Colon (tissue), 2 donors: ENCODE data around the gene ANK3.

Source experiments
- FAIRE-seq: peaks from 2 replicates; lab custom pipeline; 2012; peaks lifted over from hg19 to GRCh38; lab: Jason Lieb, UNC
- donor health status: control.
- donor health status: control.

ANK3 gene

GRCh38 chr10:60376221-60377041, 13.2 kb downstream of the ANK3 start:
- no peak for FAIRE-seq

DNA sequence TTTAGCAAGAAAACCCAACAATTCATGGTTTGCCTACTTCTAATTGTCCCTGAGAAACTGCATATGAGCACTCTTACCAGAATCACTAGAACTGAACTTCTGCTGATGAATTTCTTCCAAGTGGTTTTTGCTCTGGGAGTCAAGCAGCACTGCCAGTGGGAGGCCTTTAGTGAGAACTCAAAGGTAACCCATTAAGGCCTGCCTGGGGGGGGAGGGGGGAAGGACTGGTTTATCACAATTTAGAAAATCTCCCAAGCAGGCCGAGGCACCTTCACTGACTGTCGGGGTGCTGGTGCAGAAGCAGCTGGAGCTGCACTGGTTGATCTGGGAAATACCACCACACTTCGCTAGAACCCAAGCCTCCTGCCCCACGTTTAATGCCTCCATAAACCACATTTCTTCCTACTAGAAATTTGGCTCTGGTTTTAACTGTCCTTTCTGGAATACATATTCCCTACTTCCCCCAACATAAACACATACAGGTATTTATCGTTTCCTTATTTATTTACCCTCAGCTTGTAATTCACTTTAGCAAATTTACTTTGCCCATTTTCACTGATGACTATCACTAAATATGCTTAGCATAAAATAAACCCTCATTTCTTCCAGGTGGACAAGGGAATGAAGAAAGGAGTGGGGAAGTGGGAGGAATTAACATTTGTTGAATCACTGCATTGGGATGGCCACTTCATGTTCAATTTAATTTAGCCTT, 14.2 kb downstream of the ANK3 start:
- no peak for FAIRE-seq

- FAIRE-seq, result no peak
These were observed 14.8 kb downstream of the ANK3 start for GRCh38 chr10:60374836-60375235.

- FAIRE-seq, result no peak
These were observed 17.2 kb downstream of the ANK3 start for GRCh38 chr10:60372436-60372835.

GRCh38 chr10:60369547-60369930, 20.1 kb downstream of the ANK3 start:
- no peak for FAIRE-seq

DNA sequence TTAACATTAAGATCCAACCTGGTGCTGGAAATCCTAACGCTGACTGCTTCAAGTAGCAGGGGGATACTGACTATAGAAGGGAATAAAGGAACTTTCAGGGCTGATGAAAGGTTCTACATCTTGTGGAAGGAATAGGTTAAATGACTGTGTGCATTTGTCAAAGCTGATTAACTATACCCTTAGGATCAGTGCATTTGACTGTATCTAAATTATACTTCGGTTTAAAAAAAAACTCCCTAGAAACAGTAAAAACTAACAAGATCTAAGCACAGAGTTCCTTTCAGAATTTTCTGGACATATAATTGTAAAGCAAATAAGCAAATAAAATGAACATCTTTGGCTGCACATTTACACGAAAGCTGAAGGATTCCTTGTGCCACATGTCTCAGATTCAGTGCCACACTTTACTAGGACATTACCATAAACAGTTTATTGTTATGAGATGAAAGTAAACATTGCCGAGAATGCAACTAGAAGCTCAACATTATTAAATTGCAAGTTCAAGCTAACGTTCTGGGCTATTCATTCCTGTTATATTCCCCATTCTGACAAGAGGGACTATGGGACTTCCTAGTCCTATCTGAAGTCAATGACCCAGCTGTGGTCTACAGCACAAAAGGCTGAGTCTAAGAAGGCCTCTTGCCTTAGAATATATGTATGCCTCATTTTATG, 20.7 kb downstream of the ANK3 start:
- FAIRE-seq, result no peak

GRCh38 chr10:60367901-60368300, 21.8 kb downstream of the ANK3 start:
- FAIRE-seq, result no peak

GRCh38 chr10:60367431-60367830, 22.2 kb downstream of the ANK3 start:
- no peak for FAIRE-seq

GRCh38 chr10:60367024-60367423, 22.7 kb downstream of the ANK3 start:
- FAIRE-seq, result no peak

GRCh38 chr10:60363187-60363586, 26.5 kb downstream of the ANK3 start:
- no peak for FAIRE-seq

DNA sequence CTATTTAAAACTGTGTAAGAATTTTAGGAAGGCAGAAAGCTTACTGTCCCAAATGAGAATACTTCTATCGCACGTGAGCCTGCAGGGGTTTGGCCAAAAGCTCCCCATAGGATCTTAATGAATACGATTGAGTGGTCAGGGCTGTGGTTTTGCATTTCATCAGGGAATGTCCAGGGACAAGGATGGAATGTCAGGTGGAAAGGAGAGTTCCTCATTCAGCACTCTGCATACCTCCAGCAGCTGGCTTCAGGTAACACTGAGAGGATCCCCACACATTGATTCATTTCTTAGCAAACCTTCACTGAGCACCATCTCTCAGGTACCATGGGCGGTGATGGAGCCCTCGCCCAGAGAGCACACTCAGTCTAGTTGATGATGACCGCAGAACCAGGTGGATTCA, 27.2 kb downstream of the ANK3 start:
- no peak for FAIRE-seq

DNA sequence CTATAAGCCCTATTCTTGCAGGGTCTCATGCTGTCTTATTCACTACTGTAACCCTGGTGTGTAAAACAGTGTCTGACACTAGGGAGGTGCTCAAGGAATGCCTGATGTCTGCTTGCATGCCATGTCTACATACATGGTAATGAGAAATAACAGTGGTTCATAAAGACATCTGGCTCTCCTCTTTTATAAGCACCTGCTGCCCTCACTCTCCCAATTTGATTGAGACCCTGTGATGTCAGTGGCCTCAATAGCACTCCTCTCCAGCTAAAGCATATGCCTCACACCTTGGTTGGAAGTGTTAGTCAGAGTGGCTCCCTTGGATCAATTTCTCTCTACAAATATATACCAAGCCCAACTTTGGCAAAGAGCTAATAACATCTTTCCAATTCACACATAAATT, 30.6 kb downstream of the ANK3 start:
- FAIRE-seq, result no peak

- FAIRE-seq, result no peak
These were observed 31.4 kb downstream of the ANK3 start for GRCh38 chr10:60358282-60358681.

GRCh38 chr10:60353519-60354258, 36.0 kb downstream of the ANK3 start:
- FAIRE-seq, result no peak

DNA sequence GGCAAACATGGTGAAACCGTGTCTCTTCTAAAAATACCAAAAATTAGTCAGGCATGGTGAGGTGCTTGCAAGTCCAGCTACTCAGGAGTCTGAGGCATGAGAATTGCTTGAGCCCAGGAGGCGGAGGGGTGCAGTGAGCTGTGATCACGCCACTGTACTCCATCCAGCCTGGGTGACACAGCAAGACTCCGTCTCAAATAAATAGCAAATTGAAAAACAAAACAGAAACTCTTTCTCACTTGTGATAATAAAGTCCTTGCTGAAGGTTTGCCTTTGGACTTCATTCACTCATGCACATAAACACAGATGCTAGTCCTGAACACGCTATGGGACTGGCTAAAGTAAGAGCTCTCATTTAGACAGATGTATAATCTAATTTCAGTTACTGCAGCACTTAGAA, 37.6 kb downstream of the ANK3 start:
- FAIRE-seq, result no peak

DNA sequence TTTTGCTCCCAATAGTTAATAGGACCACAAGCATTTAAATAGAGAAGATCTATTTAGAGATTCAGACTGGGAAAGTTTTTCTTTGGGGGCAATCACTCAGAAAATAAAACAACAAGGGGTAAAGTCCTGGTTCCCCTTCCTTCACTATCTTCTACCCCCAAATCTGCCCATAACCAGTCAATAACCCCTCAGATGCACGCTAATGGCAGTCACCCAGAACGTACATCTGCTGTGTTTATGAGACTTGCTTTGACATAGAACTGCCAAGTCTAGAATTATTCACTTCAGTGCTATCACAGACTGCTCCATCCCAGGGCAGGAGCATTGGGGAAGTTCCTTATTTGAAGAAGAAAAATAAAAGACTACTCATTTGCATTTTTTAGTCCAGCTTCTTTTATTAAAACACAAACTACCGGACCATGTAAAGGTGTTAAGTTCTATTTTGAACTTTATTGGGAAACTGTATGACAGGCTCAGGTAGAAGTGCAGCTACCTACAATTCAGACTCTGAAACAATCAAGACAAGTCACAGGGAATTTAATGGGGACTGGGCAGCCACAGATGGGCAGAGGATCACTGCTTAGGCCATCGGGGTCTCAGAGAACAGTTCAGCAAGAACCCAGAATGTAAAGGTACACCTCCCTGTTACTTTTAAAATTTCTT, 38.4 kb downstream of the ANK3 start:
- FAIRE-seq, result no peak

DNA sequence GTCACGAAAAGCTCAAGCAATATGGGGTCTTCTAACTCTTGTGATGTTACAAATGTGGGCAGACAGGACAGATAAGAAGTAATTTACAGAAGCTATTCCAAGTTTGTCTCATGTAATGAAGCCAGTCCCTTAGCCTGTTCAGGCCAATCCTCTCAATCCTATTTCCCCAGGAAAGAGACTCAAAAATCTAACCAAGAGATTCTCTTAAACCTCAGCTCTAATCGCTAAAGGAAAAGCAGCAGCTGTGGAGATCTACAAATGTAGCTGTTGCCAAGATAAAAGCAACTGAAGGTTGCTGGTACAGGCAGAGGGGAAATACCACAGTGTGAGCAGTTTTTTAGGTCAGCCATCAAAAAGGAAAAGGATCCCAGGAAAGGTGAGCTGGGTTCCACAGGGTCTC, 39.3 kb downstream of the ANK3 start:
- FAIRE-seq, result no peak

DNA sequence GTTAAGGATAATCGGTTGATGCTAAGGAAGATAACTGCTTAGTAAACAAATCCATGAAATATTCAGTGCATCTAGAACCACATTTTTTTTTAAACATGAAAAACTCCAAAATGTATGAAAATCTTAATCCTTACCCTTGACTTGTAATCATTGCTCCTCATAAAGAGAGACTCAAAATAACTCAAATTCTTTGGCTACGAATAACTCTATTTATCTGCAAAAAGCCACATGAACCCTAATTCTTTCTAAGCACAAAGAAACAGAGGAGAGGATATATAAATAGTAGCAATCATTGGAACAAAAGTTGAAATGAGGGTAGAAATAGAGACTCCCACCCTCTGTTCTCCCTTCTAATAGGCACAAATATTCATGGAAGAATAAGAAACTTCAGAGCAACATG, 40.2 kb downstream of the ANK3 start:
- no peak for FAIRE-seq

DNA sequence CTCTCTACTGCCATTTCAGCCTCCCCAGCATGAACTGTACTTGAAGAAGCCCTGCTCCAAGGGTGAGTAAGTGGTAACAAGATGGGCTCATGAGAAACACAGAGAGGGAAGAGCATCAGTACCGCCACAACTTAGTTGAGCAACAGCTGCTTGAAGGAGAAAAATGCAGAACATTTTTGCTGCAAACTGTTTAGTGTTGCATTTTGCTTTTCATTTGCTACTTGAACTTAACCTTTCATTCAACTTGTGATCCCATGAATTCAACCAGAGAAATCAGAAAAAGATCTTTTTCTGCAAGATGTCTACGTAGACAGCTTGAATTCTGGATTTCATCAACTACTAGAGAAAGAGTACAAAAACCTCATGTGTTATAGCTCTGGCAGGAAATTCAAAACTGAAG, 40.7 kb downstream of the ANK3 start:
- no peak for FAIRE-seq

GRCh38 chr10:60347270-60347669, 42.4 kb downstream of the ANK3 start:
- no peak for FAIRE-seq

DNA sequence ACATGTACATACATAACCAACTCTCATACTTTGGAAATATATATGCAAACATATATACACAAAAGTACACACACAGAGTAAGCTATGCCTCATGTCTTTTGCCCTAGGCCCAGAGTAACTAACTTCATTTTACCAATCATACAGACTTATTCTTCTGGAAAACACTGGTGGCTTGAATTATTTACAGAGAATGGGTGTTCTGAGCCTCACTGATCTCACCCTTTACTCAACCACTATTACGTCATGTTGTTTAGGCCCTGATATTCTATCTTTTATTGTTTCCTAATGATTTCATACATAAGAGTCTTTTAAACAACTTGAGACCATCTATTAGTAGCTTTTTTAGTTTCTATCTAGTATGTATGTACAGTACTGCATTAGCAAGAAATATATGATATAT, 43.0 kb downstream of the ANK3 start:
- no peak for FAIRE-seq

GRCh38 chr10:60343254-60343653, 46.4 kb downstream of the ANK3 start:
- FAIRE-seq, result no peak
